ENCODE measurements around the gene CXCL14. TPM values are rescaled to one million over a fixed set of nuclear protein-coding genes. Genes with fewer than 3 reads are reported as not detected.

CXCL14 gene
- total RNA-seq, 1 experiment from 2014 or later: not detected

GRCh38 chr5:135568923-135569360 is 9.8 kb downstream of the CXCL14 start:
- DNase-seq (ENCODE audit: low spot score): no peak

- DNase-seq (ENCODE audit: low spot score): no peak
Measured at GRCh38 chr5:135568246-135568645, 10.5 kb downstream of the CXCL14 start.

GRCh38 chr5:135567661-135568060 is 11.1 kb downstream of the CXCL14 start:
- no peak for DNase-seq (ENCODE audit: low spot score)

GRCh38 chr5:135566422-135567400 is 12.1 kb downstream of the CXCL14 start:
- DNase-seq (ENCODE audit: low spot score): no peak

GRCh38 chr5:135565725-135566421 is 12.9 kb downstream of the CXCL14 start:
- peak; percentile 49 for DNase-seq (ENCODE audit: low spot score)

- no peak for DNase-seq (ENCODE audit: low spot score)
Measured at GRCh38 chr5:135565266-135565665, 13.5 kb downstream of the CXCL14 start.

GRCh38 chr5:135564331-135564730 is 14.5 kb downstream of the CXCL14 start:
- no peak for DNase-seq (ENCODE audit: low spot score)

- no peak for DNase-seq (ENCODE audit: low spot score)
Measured at GRCh38 chr5:135561266-135561665, 17.5 kb downstream of the CXCL14 start.

- peak; percentile 84 for DNase-seq (ENCODE audit: low spot score)
Measured at GRCh38 chr5:135560858-135561257, 17.9 kb downstream of the CXCL14 start.

- peak; percentile 46 for DNase-seq (ENCODE audit: low spot score)
Measured at GRCh38 chr5:135559354-135559753, 19.4 kb downstream of the CXCL14 start.

GRCh38 chr5:135557076-135557838 is 21.5 kb downstream of the CXCL14 start:
- DNase-seq (ENCODE audit: low spot score): no peak

- DNase-seq (ENCODE audit: low spot score): no peak
Measured at GRCh38 chr5:135556620-135557019, 22.2 kb downstream of the CXCL14 start.

GRCh38 chr5:135555530-135555929 is 23.3 kb downstream of the CXCL14 start:
- DNase-seq (ENCODE audit: low spot score): no peak

- DNase-seq (ENCODE audit: low spot score): peak; percentile 54
Measured at GRCh38 chr5:135553688-135554462, 24.9 kb downstream of the CXCL14 start.

GRCh38 chr5:135551593-135552447 is 27.0 kb downstream of the CXCL14 start:
- peak; percentile 63 for DNase-seq (ENCODE audit: low spot score)

- no peak for DNase-seq (ENCODE audit: low spot score)
Measured at GRCh38 chr5:135549413-135549812, 29.4 kb downstream of the CXCL14 start.

GRCh38 chr5:135547590-135548254 is 31.1 kb downstream of the CXCL14 start:
- no peak for DNase-seq (ENCODE audit: low spot score)

GRCh38 chr5:135546912-135547311 is 31.9 kb downstream of the CXCL14 start:
- no peak for DNase-seq (ENCODE audit: low spot score)

GRCh38 chr5:135546101-135546500 is 32.7 kb downstream of the CXCL14 start:
- DNase-seq (ENCODE audit: low spot score): no peak

- no peak for DNase-seq (ENCODE audit: low spot score)
Measured at GRCh38 chr5:135545099-135545498, 33.7 kb downstream of the CXCL14 start.

Data from A172 (cell line).